WTC11 (cell line): ENCODE measurements around the gene OTC.

ENCODE experiments used
- CTCF ChIP-seq: fragments of 200-600 bp; IDR thresholded peaks from 2 replicates; pipeline ENCODE4 v1.8.0; 2022; ENCODE audit warnings: antibody characterized with exemption
- ELF4 ChIP-seq: sonication (generic); formaldehyde crosslinking; IDR thresholded peaks from 2 replicates; pipeline ENCODE4 v1.8.1; 2022; ENCODE audit warnings: low read depth, mild to moderate bottlenecking, moderate library complexity, missing genetic modification reagents
- NR2C2 ChIP-seq: sonication (generic); formaldehyde crosslinking; IDR thresholded peaks from 2 replicates; pipeline ENCODE4 v1.8.0; 2022; ENCODE audit warnings: mild to moderate bottlenecking, missing genetic modification reagents
- TP53 ChIP-seq: sonication (generic); formaldehyde crosslinking; IDR thresholded peaks from 2 replicates; pipeline ENCODE4 v1.8.1; 2023; ENCODE audit warnings: mild to moderate bottlenecking, missing genetic modification reagents
- ZNF232 ChIP-seq: sonication (generic); formaldehyde crosslinking; IDR thresholded peaks from 2 replicates; pipeline ENCODE4 v1.8.0; 2022; ENCODE audit warnings: mild to moderate bottlenecking, missing genetic modification reagents
- ZSCAN18 ChIP-seq: fragments of 250-450 bp; sonication (Bioruptor Pico); IDR thresholded peaks from 2 replicates; pipeline ENCODE4 v2.1.2; 2022; ENCODE audit warnings: mild to moderate bottlenecking, moderate library complexity
- TF ChIP-seq, protein P1 (sequence below): sonication (generic); formaldehyde crosslinking; conservative IDR thresholded peaks from 2 replicates; pipeline ENCODE4 v1.8.1; 2022; ENCODE audit warnings: mild to moderate bottlenecking, missing genetic modification reagents
- TF ChIP-seq, protein P2 (sequence below): sonication (generic); formaldehyde crosslinking; IDR thresholded peaks from 2 replicates; pipeline ENCODE4 v1.8.1; 2023; ENCODE audit warnings: mild to moderate bottlenecking, missing genetic modification reagents
- TF ChIP-seq, protein P3 (sequence below): sonication (generic); formaldehyde crosslinking; IDR thresholded peaks from 2 replicates; pipeline ENCODE4 v1.8.1; 2023; ENCODE audit warnings: mild to moderate bottlenecking, missing genetic modification reagents, moderate library complexity
- TF ChIP-seq, protein P4 (sequence below): fragments of 250-450 bp; sonication (Bioruptor Pico); IDR thresholded peaks from 2 replicates; pipeline ENCODE4 v1.8.0; 2021; ENCODE audit warnings: mild to moderate bottlenecking

GRCh38 chrX:38351346-38351745 lies 1.1 kb upstream of the OTC start:
- TF ChIP-seq ZNF232 (CRISPR knock-in tag), result no peak
- no peak for TF ChIP-seq CTCF
- TF ChIP-seq, protein P1, sequence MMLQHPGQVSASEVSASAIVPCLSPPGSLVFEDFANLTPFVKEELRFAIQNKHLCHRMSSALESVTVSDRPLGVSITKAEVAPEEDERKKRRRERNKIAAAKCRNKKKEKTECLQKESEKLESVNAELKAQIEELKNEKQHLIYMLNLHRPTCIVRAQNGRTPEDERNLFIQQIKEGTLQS (CRISPR knock-in tag), result no peak
- TF ChIP-seq, protein P2, sequence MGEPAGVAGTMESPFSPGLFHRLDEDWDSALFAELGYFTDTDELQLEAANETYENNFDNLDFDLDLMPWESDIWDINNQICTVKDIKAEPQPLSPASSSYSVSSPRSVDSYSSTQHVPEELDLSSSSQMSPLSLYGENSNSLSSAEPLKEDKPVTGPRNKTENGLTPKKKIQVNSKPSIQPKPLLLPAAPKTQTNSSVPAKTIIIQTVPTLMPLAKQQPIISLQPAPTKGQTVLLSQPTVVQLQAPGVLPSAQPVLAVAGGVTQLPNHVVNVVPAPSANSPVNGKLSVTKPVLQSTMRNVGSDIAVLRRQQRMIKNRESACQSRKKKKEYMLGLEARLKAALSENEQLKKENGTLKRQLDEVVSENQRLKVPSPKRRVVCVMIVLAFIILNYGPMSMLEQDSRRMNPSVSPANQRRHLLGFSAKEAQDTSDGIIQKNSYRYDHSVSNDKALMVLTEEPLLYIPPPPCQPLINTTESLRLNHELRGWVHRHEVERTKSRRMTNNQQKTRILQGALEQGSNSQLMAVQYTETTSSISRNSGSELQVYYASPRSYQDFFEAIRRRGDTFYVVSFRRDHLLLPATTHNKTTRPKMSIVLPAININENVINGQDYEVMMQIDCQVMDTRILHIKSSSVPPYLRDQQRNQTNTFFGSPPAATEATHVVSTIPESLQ (CRISPR knock-in tag), result no peak
- TF ChIP-seq, protein P3, sequence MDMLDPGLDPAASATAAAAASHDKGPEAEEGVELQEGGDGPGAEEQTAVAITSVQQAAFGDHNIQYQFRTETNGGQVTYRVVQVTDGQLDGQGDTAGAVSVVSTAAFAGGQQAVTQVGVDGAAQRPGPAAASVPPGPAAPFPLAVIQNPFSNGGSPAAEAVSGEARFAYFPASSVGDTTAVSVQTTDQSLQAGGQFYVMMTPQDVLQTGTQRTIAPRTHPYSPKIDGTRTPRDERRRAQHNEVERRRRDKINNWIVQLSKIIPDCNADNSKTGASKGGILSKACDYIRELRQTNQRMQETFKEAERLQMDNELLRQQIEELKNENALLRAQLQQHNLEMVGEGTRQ (CRISPR knock-in tag), result no peak
- TF ChIP-seq, protein P4, sequence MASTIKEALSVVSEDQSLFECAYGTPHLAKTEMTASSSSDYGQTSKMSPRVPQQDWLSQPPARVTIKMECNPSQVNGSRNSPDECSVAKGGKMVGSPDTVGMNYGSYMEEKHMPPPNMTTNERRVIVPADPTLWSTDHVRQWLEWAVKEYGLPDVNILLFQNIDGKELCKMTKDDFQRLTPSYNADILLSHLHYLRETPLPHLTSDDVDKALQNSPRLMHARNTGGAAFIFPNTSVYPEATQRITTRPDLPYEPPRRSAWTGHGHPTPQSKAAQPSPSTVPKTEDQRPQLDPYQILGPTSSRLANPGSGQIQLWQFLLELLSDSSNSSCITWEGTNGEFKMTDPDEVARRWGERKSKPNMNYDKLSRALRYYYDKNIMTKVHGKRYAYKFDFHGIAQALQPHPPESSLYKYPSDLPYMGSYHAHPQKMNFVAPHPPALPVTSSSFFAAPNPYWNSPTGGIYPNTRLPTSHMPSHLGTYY (CRISPR knock-in tag), result no peak
- TF ChIP-seq TP53 (CRISPR knock-in tag), result no peak
- TF ChIP-seq ZSCAN18, result no peak
- TF ChIP-seq NR2C2 (CRISPR knock-in tag), result no peak
- no peak for TF ChIP-seq ELF4 (CRISPR knock-in tag)
